Embryonic facial prominence (tissue), 1 donor: Measurements from ENCODE around the gene KLHL8.

Experiments used
- DNase-seq: peaks from one replicate; pipeline ENCODE4 v3.0.0-alpha.2; 2016; ENCODE audit errors: extremely low spot score

Gene KLHL8

GRCh38 chr4:87220094-87220822, at the start of gene KLHL8:
KLHL8 (minus strand) TSS chr4:87220618; CDS start chr4:87195539, 25,079 bp downstream.
- DNase-seq: peak; percentile 64

GRCh38 chr4:87270144-87270543, 49.7 kb upstream of the KLHL8 start:
- DNase-seq: no peak

- DNase-seq: no peak
These were observed 48.0 kb upstream of the KLHL8 start for GRCh38 chr4:87268411-87268810.

- DNase-seq: no peak
These were observed 46.6 kb upstream of the KLHL8 start for GRCh38 chr4:87266986-87267385.

- no peak for DNase-seq
These were observed 42.5 kb upstream of the KLHL8 start for GRCh38 chr4:87262886-87263285.

GRCh38 chr4:87260477-87260876, 40.1 kb upstream of the KLHL8 start:
- no peak for DNase-seq

GRCh38 chr4:87258677-87259076, 38.3 kb upstream of the KLHL8 start:
- DNase-seq: no peak

- DNase-seq: no peak
These were observed 37.1 kb upstream of the KLHL8 start for GRCh38 chr4:87257523-87257922.

- DNase-seq: no peak
These were observed 35.3 kb upstream of the KLHL8 start for GRCh38 chr4:87255755-87256154.

GRCh38 chr4:87251106-87251505, 30.7 kb upstream of the KLHL8 start:
- no peak for DNase-seq

GRCh38 chr4:87250294-87250693, 29.9 kb upstream of the KLHL8 start:
- DNase-seq: no peak

- no peak for DNase-seq
These were observed 29.1 kb upstream of the KLHL8 start for GRCh38 chr4:87249332-87250019.

GRCh38 chr4:87243426-87244053, 23.1 kb upstream of the KLHL8 start:
- DNase-seq: no peak

GRCh38 chr4:87241336-87241735, 20.9 kb upstream of the KLHL8 start:
- DNase-seq: no peak

- DNase-seq: no peak
These were observed 19.9 kb upstream of the KLHL8 start for GRCh38 chr4:87240341-87240740.

- no peak for DNase-seq
These were observed 19.4 kb upstream of the KLHL8 start for GRCh38 chr4:87239821-87240220.

- no peak for DNase-seq
These were observed 18.8 kb upstream of the KLHL8 start for GRCh38 chr4:87239194-87239593.

GRCh38 chr4:87236861-87237260, 16.4 kb upstream of the KLHL8 start:
- no peak for DNase-seq

GRCh38 chr4:87235020-87235671, 14.7 kb upstream of the KLHL8 start:
- no peak for DNase-seq

GRCh38 chr4:87232216-87232615, 11.8 kb upstream of the KLHL8 start:
- DNase-seq: no peak

GRCh38 chr4:87230806-87231205, 10.4 kb upstream of the KLHL8 start:
- DNase-seq: no peak

- DNase-seq: no peak
These were observed 9.6 kb upstream of the KLHL8 start for GRCh38 chr4:87229979-87230378.
